Amygdala (tissue), 56 donors: ENCODE measurements around the gene RBSN.

Experiments
- DNase-seq, 56 donors: peaks; one replicate each; lab custom pipeline; 2025; lab: John Stamatoyannopoulos, UW

The RBSN gene

DNA sequence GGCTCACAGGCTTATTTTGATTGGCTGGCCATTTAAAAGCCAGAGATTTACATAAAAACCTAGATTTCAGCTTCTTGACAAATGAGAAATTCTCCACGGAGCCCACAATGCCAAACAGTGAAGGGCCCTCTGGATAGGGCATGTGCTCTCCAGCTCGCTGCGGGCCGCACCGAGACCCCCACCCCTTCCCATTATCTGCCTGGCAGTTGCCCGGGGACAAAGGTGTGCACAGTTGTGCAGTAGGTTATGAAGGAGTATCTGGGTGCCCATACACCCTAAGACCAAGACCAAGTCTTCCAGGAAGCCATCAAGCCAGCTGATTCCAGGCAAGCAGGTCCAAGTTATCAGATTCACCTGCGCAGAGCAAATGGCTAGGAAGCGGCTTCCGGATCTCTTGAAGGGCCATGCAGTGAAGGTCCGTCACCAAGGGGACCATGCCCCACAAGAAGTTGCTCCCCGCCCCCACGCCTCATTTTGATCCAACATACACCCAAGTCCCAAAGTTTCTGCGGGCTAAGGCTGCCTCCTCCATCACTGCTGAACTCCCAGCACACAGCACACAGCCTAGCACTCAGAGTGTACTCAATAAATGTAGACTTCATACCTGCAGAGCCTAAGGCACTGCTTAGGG, 35.2 kb downstream of the RBSN start:
- DNase-seq: no peak

DNA sequence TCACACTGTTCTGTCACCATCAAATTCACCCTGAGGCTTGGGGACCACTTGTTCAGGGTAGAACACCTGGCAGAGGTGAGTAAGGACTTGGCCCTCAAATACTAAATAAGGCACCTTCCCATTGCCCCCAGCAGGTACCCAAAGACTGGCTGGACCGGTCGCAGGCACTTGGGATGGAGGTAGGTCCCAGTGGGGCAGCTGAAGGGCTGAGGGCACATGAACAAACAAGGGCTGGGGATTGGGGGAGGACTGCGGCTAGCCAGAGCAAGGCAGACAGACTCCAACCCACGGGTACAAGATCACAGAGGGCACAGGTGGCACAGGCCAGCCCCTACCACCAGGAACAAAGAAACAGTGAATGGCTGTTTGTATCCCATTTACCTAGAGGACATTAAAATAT, 35.7 kb downstream of the RBSN start:
- DNase-seq: no peak

DNA sequence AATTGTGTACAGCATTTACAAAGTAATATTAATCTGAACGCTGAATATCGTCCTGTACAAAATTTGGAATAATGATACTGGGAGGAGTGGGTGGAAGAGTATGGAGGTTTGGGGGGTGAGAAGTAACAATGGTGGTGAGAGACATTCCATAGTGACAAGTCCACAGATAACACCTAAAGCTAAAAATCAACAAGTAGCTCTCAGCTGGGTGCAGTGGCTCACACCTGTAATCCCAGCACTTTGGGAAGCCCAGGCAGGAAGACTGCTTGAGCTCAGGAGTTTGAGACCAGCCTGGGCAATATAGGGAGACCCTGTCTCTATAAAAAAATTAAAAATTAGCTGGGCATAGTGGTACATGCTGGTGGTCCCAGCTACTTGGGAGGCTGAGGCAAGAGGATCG, 38.9 kb downstream of the RBSN start:
- no peak for DNase-seq

DNA sequence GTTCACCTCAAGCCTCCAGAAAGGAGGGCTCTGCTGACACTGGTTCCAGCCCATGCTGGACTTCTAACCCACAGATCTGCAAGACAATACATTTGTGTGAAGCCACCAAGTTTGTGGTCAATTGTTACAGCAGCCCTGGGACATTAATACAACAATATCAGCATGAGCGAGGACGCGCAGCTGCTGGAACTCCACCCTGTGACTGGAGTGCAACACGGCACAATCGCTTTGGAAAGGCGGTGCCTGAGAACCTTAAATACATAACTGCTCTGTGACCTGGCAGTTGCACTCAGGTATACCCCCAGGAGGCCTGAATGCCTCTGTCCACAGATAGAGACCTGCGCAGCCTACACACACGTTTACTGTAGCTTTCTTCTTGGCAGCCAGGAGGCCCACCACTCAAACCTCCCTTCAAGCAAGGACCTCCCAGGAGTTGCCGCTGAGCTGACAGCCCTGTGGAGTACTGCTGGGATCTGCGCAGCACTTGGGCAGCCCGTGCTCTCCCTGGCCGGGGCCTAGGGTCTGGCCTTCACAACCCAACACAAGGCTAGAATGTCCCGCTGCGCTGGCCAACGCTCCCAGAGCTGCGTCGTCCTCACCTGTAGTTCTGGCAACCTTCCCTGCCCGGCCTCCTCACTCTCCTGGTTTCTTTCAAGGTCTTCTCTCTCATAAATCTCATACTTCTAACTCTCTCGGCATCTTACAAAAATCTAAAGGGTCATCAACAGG, 42.1 kb downstream of the RBSN start:
- DNase-seq: no peak

DNA sequence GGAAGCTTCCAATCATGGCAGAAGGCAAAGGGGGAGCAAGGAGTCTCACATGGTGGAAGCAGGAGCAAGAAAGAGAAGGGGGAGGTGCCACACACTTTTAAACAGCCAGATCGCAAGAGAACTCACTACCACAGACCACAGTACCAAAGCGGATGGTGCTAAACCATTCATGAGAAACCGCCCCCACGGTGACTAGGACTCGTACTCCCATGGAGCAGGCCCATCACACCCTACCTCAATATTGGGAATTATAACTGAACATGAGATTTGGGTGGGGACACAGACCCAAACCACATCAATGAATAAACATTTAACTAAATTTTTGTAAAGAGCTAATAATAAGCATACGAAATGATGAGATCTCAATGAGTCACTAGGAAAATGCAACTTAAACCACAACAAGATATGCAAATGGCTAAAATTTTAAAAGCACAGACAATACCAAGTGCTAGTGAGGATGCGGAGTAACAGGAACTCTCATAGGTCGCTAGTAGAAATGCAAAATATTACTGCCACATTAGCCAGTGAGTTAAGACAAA, 43.9 kb downstream of the RBSN start:
- no peak for DNase-seq

- DNase-seq: no peak
Observed at GRCh38 chr3:15053541-15053940, 45.4 kb downstream of the RBSN start.

GRCh38 chr3:15052335-15053242, 46.4 kb downstream of the RBSN start:
- DNase-seq: no peak

DNA sequence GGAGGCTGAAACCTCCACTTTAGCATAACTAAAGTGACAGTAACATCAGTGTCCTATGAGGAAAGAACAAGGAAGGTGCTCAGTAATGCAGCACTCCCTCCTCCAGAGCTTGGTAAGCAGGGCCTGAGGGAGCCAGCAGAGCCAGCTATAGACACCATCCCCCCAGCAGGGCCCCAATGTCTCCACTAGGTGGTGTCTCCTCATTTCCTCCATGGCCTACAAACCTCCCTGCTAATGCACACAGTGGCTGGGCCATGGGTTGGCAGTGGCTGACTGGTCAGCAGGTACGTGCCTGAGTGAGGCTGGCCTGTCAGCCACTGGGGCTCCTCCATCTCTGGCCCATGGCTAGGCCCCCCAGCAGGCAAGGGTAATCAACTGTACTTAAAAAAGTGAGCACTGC, 47.4 kb downstream of the RBSN start:
- DNase-seq: peak in 6 of 56 donors; percentile 4 to 29 (median 16)

DNA sequence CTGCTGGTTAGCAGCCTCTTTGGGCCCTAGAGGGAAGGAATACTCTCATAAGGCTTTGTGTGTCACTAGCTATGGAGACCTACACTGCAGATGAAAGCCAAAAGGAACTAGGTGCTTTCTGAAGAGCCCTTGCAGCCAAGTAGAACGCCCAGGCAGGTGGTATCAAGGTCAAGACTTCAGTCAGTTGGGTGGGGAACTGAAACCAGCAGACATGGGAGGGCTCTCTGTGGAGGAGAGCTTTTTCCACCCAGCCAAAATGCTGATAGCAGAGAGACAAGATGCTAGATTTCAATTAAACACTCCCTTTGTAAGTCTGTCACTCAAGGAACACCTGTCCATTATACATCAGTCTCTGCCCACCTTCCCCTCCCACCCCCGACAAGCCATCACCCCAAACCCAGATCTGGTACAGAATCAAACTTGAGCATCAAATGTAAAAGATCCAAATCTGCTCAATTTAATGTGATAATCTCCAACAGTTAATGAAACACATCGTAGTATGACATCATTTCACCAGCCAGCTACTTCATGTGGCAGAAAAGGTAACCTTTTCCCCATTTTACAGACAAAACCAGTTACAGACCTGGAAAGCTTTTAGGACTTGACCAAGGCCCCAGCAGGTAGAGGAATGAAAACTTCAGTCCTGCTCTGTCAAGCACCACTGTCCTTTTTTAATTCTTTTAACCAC, 48.4 kb downstream of the RBSN start:
- no peak for DNase-seq

DNA sequence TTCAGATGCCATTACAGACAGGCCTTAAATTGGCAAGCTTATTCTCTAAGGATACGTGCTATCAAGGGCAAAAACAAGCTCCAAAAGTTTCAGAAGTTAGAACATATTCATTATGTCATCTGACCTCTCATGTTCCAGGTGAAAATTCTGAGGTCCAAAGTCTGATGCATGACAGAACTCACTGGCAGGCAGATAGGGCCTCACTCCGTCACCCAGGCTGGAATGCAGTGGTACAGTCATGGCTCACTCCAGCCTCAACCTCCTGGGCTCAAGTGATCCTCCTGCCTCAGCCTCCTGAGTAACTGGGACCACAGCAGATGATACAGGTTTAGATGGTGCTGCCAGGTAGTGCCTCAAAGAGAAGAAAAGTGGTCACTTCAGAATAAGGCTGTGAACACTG, 49.4 kb downstream of the RBSN start:
- DNase-seq: no peak

DNA sequence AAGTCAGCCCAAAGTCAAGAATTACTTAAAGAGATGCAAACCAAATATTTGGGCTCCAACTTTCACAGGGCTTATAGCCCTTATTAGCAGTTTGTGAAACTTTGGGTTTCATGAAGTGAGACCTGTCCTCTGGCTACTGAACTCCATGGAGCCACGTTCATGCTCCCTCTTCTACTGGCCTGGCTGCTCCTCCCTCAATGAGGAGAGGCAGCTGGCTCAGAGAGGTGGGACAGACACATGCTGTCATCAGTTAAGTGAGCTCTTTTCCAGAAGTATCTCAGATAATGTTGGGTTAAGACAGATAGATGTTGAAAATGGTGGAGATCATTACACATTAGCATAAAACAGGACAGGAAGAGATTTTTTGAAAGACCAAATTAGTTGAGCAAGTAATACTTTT, 53.3 kb downstream of the RBSN start:
- no peak for DNase-seq

GRCh38 chr3:15044326-15044725, 54.6 kb downstream of the RBSN start:
- no peak for DNase-seq

DNA sequence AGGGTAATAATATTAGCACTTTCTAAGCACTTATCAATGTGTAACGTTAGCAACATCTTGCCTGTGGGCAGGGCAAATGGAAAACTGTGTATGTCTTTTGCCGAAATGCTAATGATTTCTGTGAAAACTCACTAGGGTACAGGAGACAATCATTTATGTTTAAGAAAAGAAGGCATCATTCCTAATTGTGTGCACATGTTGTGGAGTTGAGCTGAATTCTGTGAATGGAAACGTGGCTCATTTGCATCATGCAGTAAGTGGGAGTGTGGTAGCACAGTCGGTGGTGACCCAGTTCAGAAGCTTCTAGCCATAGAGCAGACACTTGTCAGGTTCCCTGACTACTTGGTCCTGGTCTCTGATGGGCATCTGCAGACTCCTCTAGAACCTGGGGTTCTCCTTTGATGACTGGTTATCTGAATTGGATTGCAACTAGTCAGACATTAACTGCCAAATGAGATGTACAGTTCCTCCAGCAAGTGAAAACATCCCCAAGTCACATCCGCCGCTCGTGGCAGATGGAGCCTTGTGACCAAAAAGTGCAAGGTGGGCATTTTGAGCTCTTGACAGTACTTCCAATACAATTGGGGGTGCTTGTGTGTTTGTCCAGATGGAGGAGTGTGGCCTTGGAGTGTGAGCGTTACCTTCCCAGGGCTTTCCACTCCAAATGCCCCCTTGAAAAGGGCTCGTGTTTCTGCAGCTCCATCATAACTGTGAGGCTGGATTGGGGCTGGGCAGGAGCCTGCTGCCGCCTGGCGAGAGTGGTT, 55.4 kb downstream of the RBSN start:
- no peak for DNase-seq

- no peak for DNase-seq
Observed at GRCh38 chr3:15042936-15043335, 56.0 kb downstream of the RBSN start.

DNA sequence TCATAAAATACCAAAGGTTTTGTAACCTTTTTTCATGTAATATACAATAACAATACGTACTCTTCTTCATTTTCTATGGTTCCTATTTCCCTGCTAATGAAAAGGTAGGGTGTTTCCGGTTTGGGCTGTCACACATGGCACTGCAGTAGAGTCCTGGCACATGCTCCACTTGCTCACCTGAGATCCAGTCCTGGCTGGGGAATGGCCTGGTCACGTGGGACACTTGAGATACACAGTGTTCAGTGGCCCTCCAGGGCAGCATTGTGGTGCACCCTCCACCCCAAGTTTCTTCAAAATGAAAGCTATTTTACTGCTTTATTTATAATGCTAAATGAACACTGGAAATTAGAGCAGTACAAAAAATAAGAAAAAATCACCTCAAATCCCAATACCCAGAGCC, 57.0 kb downstream of the RBSN start:
- no peak for DNase-seq

- DNase-seq: no peak
Observed at GRCh38 chr3:15040844-15041243, 58.1 kb downstream of the RBSN start.

- no peak for DNase-seq
Observed at GRCh38 chr3:15038306-15038705, 60.6 kb downstream of the RBSN start.

- no peak for DNase-seq
Observed at GRCh38 chr3:15033103-15033502, 65.8 kb downstream of the RBSN start.

- no peak for DNase-seq
Observed at GRCh38 chr3:15032650-15033049, 66.3 kb downstream of the RBSN start.

GRCh38 chr3:15029625-15030024, 69.3 kb downstream of the RBSN start:
- DNase-seq: no peak
